Measurements from ENCODE around the gene THAP3. TPM values are rescaled to one million over a fixed set of nuclear protein-coding genes. Genes with fewer than 3 reads are reported as not detected.

THAP3 gene
- total and polyA plus RNA-seq, 2 of the 4 experiments (the other 2 are of a cell fraction): 14.2 to 14.9 TPM

DNA sequence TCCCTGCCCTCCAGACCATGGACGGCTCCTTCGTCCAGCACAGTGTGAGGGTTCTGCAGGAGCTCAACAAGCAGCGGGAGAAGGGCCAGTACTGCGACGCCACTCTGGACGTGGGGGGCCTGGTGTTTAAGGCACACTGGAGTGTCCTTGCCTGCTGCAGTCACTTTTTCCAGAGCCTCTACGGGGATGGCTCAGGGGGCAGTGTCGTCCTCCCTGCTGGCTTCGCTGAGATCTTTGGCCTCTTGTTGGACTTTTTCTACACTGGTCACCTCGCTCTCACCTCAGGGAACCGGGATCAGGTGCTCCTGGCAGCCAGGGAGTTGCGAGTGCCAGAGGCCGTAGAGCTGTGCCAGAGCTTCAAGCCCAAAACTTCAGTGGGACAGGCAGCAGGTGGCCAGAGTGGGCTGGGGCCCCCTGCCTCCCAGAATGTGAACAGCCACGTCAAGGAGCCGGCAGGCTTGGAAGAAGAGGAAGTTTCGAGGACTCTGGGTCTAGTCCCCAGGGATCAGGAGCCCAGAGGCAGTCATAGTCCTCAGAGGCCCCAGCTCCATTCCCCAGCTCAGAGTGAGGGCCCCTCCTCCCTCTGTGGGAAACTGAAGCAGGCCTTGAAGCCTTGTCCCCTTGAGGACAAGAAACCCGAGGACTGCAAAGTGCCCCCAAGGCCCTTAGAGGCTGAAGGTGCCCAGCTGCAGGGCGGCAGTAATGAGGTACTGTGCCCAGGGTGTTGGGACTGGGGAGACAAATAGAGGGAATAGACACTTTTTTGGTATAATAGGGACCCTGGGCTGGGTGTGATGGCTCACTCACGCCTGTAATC lies 43.9 kb upstream of the THAP3 start:
- peak overlapping the region in 1 of 2 experiments; percentile 74; a peak in 1 of 4 replicates for H4K8ac ChIP-seq (ENCODE audit: low read depth in 2 of 2, low read length in 2 of 2)
- no peak overlapping the region for H2BK120ac ChIP-seq (ENCODE audit: low read depth, low read length)
- H3K4me2 ChIP-seq (ENCODE audit: low read depth, low read length): peak overlapping the region; percentile 99
- H2BK20ac ChIP-seq (ENCODE audit: low read depth, low read length): no peak overlapping the region
- H2AK9ac ChIP-seq (replicated peaks; ENCODE audit: low read depth, low read length, poor library complexity): peak overlapping the region; percentile 94
- TF ChIP-seq RAD21 (IDR thresholded peaks at IDR 0.05; ENCODE audit: low read length) (no peak), MXI1 (IDR thresholded peaks at IDR 0.05; ENCODE audit: borderline replicate concordance, low read depth, low read length) (no peak), SMC3 (IDR thresholded peaks at IDR 0.05; ENCODE audit: low read depth, low read length) (no peak), POLR2A (IDR thresholded peaks at IDR 0.05; ENCODE audit: low read depth, low read length) (no peak), BHLHE40 (IDR thresholded peaks at IDR 0.05; ENCODE audit: low read depth, low read length) (no peak), CEBPB (IDR thresholded peaks at IDR 0.05; ENCODE audit: low read depth, low read length) (no peak), CHD1 (IDR thresholded peaks at IDR 0.05; ENCODE audit: low read depth, low read length) (no peak), MAFK (IDR thresholded peaks at IDR 0.05; ENCODE audit: low read depth, low read length) (no peak), FOS (IDR thresholded peaks at IDR 0.05; ENCODE audit: low read depth, low read length) (no peak)
- TF ChIP-seq, protein P1, sequence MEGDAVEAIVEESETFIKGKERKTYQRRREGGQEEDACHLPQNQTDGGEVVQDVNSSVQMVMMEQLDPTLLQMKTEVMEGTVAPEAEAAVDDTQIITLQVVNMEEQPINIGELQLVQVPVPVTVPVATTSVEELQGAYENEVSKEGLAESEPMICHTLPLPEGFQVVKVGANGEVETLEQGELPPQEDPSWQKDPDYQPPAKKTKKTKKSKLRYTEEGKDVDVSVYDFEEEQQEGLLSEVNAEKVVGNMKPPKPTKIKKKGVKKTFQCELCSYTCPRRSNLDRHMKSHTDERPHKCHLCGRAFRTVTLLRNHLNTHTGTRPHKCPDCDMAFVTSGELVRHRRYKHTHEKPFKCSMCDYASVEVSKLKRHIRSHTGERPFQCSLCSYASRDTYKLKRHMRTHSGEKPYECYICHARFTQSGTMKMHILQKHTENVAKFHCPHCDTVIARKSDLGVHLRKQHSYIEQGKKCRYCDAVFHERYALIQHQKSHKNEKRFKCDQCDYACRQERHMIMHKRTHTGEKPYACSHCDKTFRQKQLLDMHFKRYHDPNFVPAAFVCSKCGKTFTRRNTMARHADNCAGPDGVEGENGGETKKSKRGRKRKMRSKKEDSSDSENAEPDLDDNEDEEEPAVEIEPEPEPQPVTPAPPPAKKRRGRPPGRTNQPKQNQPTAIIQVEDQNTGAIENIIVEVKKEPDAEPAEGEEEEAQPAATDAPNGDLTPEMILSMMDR (conservative IDR thresholded peaks at IDR 0.05; ENCODE audit: low read depth, low read length): no peak; the same call in 1 of the 2 replicates
- TF ChIP-seq, protein P2, sequence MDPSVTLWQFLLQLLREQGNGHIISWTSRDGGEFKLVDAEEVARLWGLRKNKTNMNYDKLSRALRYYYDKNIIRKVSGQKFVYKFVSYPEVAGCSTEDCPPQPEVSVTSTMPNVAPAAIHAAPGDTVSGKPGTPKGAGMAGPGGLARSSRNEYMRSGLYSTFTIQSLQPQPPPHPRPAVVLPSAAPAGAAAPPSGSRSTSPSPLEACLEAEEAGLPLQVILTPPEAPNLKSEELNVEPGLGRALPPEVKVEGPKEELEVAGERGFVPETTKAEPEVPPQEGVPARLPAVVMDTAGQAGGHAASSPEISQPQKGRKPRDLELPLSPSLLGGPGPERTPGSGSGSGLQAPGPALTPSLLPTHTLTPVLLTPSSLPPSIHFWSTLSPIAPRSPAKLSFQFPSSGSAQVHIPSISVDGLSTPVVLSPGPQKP (IDR thresholded peaks at IDR 0.05; ENCODE audit: borderline replicate concordance, low read depth, low read length): no peak
- 0 out of 2 replicates have a peak overlapping the region, but pooled peaks have one; percentile 59 for H3K14ac ChIP-seq (replicated peaks; ENCODE audit: low read depth, low read length)
- peak overlapping the region; percentile 60; the same call in 1 of the 2 replicates for H3K27ac ChIP-seq (ENCODE audit: insufficient read depth, low read length)
- in situ Hi-C loops (cut with MboI; ENCODE audit: low sequenced_read_pairs): no loop called here
- H3K56ac ChIP-seq (ENCODE audit: extremely low read depth, insufficient read depth, low read length): no peak overlapping the region
- H3K9me1 ChIP-seq (ENCODE audit: insufficient read depth, low read length): peaks cover 17% of the 10 kb centered on the region
- 0 out of 2 replicates have a peak, but pooled peaks cover 3% of the 10 kb centered on the region for H3K36me3 ChIP-seq (ENCODE audit: control insufficient read depth, insufficient read depth, low read length)
- DNase-seq: no peak
- dilution Hi-C loops (cut with HindIII; ENCODE audit: low sequenced_read_pairs, unreplicated experiment): no loop called here
- H2BK5ac ChIP-seq (ENCODE audit: low read depth, low read length, poor library complexity, severe bottlenecking): no peak overlapping the region
- no peaks in the 10 kb centered on the region for H3K9me3 ChIP-seq (ENCODE audit: control insufficient read depth, insufficient read depth, low read length)
- H4K20me1 ChIP-seq (ENCODE audit: insufficient read depth, low read length): peaks cover 15% of the 10 kb centered on the region
- 39% methylated on average over 15 of the region's 19 CpGs; no CpG with 5 or more reads in 1 of the 2 experiments for WGBS, 2 experiments (ENCODE audit: extremely low coverage in 2 of 2, insufficient read length in 1 of 2)
- no peaks in the 10 kb centered on the region for H3K27me3 ChIP-seq (ENCODE audit: control insufficient read depth, insufficient read depth, low read length)
- peak overlapping the region; percentile 56 for H3K9ac ChIP-seq (ENCODE audit: low read depth, low read length)
- no peak overlapping the region for H2BK15ac ChIP-seq (ENCODE audit: low read depth, low read length)
- POLR2A ChIA-PET (ENCODE audit: unreplicated experiment): no interaction called here
- peak overlapping the region; percentile 71 for H3K4me3 ChIP-seq (ENCODE audit: insufficient read depth, low read depth, low read length)
- H3K4me1 ChIP-seq (ENCODE audit: control insufficient read depth, insufficient read depth, low read length): peaks cover 11% of the 10 kb centered on the region
- CTCF ChIA-PET: interaction anchor here (0.5 kb wide), 1 partner anchor 9 kb away, joined by 3 read pairs; no protein-coding TSS in a partner anchor
- ATAC-seq (ENCODE audit: low read depth): no peak; the same call in 1 of the 2 replicates
- no peak overlapping the region for H4K91ac ChIP-seq (ENCODE audit: insufficient read depth, low read depth, low read length)
- H4K5ac ChIP-seq (ENCODE audit: low read depth, low read length): no peak overlapping the region; the same call in 1 of the 2 replicates
- H2AFZ ChIP-seq (replicated peaks; ENCODE audit: low read length, poor library complexity): peak overlapping the region; percentile 89
- no peak overlapping the region for H3K4ac ChIP-seq (ENCODE audit: low read depth, low read length)
- no TSS peak for BruUV-seq (replicated peaks)
- H3K18ac ChIP-seq (ENCODE audit: low read depth, low read length): no peak overlapping the region
- H2AK5ac ChIP-seq (ENCODE audit: low read depth, low read length): no peak overlapping the region
- H3K23ac ChIP-seq (ENCODE audit: low read depth, low read length): peak overlapping the region; percentile 75
- H3K79me1 ChIP-seq (ENCODE audit: low read depth in 1 of 2, low read length in 2 of 2): peaks cover 15 to 41% of the 10 kb centered on the region in 2 experiments
- intact Hi-C loops (cut with micrococcal nuclease): no loop called here
